Activated CD4-positive, alpha-beta T cell treated with anti-CD3 and anti-CD28 coated beads for 48 hours (primary cell): ENCODE measurements around the gene ZNF653.
A peak's percentile ranks its signal among the peaks of the same experiment; 100 is the strongest.

Experiments used
- DNase-seq: peaks from one replicate; pipeline ENCODE4 v3.0.0-alpha.2; 2020

Gene ZNF653

GRCh38 chr19:11510444-11510843 is 4.8 kb upstream of the ZNF653 start:
- no peak for DNase-seq

- DNase-seq, result no peak
Observed at GRCh38 chr19:11507370-11508078, 1.9 kb upstream of the ZNF653 start.

GRCh38 chr19:11506967-11507366 is 1.3 kb upstream of the ZNF653 start:
- no peak for DNase-seq

GRCh38 chr19:11506101-11506555 is 489 bp upstream of the ZNF653 start:
- no peak for DNase-seq

GRCh38 chr19:11505032-11505503 is 571 bp downstream of the ZNF653 start:
- DNase-seq, result peak; percentile 98

- no peak for DNase-seq
Observed at GRCh38 chr19:11504502-11505031, 1.1 kb downstream of the ZNF653 start.

GRCh38 chr19:11499890-11500420 is 5.7 kb downstream of the ZNF653 start:
- DNase-seq, result no peak

- DNase-seq, result no peak
Observed at GRCh38 chr19:11499220-11499726, 6.4 kb downstream of the ZNF653 start.

GRCh38 chr19:11496391-11497163 is 9.1 kb downstream of the ZNF653 start:
- peak; percentile 83 for DNase-seq

GRCh38 chr19:11495885-11496284 is 9.8 kb downstream of the ZNF653 start:
- DNase-seq, result no peak

- no peak for DNase-seq
Observed at GRCh38 chr19:11495481-11495880, 10.2 kb downstream of the ZNF653 start.

- no peak for DNase-seq
Observed at GRCh38 chr19:11494634-11495285, 10.9 kb downstream of the ZNF653 start.

- DNase-seq, result no peak
Observed at GRCh38 chr19:11489378-11489777, 16.3 kb downstream of the ZNF653 start.

GRCh38 chr19:11486661-11487503 is 18.8 kb downstream of the ZNF653 start:
- DNase-seq, result no peak

- no peak for DNase-seq
Observed at GRCh38 chr19:11485245-11485837, 20.3 kb downstream of the ZNF653 start.

GRCh38 chr19:11483366-11484111 is 22.1 kb downstream of the ZNF653 start:
- no peak for DNase-seq

- DNase-seq, result peak; percentile 94
Observed at GRCh38 chr19:11482384-11483050, 23.1 kb downstream of the ZNF653 start.

GRCh38 chr19:11481534-11482383 is 23.9 kb downstream of the ZNF653 start:
- peak; percentile 90 for DNase-seq
